ENCODE results near the gene CCT7.
A peak's percentile ranks its signal among the peaks of the same experiment; 100 is the strongest.
"Not testable (repeated sequence)": the region's sequence is repeated elsewhere in the genome, so short reads cannot be mapped to it uniquely, and the experiment has no call there.

The CCT7 gene

DNA sequence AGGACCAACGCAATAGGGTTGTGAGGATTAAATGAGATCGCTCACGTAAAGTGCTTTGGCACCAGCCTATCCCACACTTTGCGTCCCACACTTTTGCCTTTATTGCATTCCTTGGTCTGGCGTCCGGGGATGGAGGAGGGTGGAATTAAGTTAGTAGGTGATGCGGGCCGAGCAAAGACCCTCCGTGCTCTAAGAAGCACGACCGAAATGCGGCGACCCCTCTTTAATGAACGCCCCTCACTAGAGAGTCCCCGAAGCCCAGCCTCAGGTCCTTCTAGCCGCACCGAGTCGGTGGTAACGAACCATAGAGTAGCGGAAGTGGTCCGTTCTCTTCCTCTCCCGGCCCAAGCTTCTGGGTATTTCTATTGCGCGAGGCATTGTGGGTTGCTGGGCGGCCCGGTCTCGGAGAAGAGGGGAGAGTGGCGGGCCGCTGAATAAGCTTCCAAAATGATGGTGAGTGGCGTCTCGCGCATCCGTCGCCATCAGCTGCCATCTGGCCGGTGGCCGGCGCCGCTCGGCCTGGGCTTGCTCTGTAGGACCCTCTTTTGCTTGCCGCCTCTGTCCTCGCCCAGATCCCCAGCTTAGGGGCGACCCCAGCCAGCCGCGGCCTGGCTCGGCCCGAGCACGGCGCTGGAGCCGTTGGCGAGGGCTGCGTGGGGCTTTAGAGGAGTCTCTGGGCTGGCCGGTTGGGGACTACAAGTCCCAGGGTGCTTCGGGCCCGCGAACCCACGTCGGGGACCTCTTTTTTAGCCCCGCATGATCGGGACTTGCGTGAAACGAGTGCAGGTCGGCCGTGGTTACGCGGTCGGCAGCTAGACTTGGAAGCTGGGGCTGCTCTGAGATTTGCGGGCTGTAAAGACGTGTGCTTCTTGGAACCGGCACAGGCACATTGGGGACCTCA is at the start of gene CCT7:
Gene CCT7, plus strand, starts transcription at position 377 of the 901 bp plus-strand sequence. Its CDS starts 71 bp downstream, at position 448.
- Mint-ChIP-seq H3K4me3 (peak within 1 kb of the TSS; percentile 94 to 95), H3K27ac (peak within 1 kb of the TSS; percentile 98), H3K9me3 (no peaks in the 10 kb centered on the region), H3K36me3 (peaks cover 17 to 29% of the 10 kb centered on the region in 2 donors), H3K27me3 (no peaks in the 10 kb centered on the region), H3K4me1 (peaks cover 26 to 45% of the 10 kb centered on the region in 2 donors)
- DNase-seq (peak; percentile 86), ATAC-seq (replicated peaks) (peak; percentile 76 to 78)

- DNase-seq (no peak), ATAC-seq (replicated peaks) (no peak)
- no peak overlapping the region for H3K4me3 Mint-ChIP-seq
- H3K4me1 Mint-ChIP-seq: no peaks in the 10 kb centered on the region
- peaks cover 0 to 2% of the 10 kb centered on the region in 2 donors for H3K36me3 Mint-ChIP-seq
- peaks cover 28 to 68% of the 10 kb centered on the region in 2 donors for H3K27me3 Mint-ChIP-seq
- no peak overlapping the region for H3K27ac Mint-ChIP-seq
- H3K9me3 Mint-ChIP-seq: peaks cover 0 to 6% of the 10 kb centered on the region in 2 donors
These were observed 48.1 kb upstream of the CCT7 start for GRCh38 chr2:73185965-73186364.

DNA sequence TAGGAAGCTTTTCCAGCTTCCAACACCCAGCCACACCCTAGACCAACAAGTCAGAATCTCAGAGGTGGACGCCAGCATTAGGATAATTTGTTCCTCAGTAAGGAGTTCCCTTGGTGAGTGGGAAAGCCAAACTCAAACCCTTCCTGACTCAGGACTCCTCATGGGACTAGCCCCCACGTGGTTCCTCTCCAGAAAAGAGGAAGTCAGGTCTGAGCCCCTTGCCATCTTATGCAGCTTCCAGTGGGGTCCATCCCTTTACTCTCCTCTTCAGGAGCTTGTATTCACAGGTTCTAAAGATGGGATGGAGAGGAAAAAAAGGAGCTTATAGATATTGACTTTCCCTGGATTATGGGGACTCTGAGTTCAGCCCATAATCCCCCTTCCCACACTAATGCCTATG is 46.6 kb upstream of the CCT7 start:
- H3K9me3 Mint-ChIP-seq: peaks cover 0 to 6% of the 10 kb centered on the region in 2 donors
- H3K4me3 Mint-ChIP-seq: no peak overlapping the region
- peaks cover 0 to 2% of the 10 kb centered on the region in 2 donors for H3K36me3 Mint-ChIP-seq
- DNase-seq (no peak), ATAC-seq (replicated peaks) (no peak)
- no peaks in the 10 kb centered on the region for H3K4me1 Mint-ChIP-seq
- H3K27ac Mint-ChIP-seq: no peak overlapping the region
- H3K27me3 Mint-ChIP-seq: peaks cover 31 to 68% of the 10 kb centered on the region in 2 donors

DNA sequence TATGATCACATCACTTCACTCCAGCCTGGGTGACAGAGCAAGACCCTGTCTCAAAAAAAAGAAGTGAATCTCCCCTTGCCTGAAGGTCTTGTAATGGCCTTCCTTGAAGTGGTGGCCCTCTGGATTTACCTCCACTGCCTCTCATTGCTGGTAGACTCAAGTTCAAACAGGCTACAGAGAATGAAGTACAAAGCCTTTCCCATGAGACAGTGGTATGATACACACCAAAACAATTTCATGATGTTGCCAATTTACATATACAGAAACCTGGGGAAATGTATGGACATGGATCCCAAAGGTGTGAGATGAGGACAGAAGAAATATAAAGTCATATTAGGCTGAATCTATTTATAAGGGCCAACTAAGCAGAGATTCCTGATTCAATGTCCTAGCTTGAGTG is 36.5 kb upstream of the CCT7 start:
- Mint-ChIP-seq H3K4me1 (peaks cover 2 to 12% of the 10 kb centered on the region in 2 donors), H3K27ac (no peak overlapping the region), H3K9me3 (peaks cover 2 to 4% of the 10 kb centered on the region in 2 donors), H3K36me3 (peaks cover 0 to 3% of the 10 kb centered on the region in 2 donors), H3K4me3 (no peak overlapping the region), H3K27me3 (peaks cover 41 to 60% of the 10 kb centered on the region in 2 donors)
- DNase-seq (no peak), ATAC-seq (replicated peaks) (no peak)

DNA sequence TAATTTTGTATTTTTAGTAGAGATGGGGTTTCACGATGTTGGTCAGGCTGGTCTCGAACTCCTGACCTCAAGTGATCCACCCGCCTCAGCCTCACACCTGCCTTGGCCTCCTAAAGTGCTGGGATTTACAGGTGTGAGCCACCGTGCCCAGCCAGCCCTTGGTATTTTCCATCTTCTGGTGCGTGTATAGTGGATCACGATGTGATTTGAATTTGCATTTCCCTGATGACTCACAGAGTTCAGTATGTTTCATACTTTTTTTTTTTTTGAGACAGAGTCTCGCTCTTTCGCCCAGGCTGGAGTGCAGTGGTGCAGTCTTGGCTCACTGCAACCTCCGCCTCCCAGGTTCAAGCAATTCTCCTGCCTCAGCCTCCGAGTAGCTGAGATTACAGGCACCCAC is 33.8 kb upstream of the CCT7 start:
- not testable (repeated sequence) for H3K4me3 Mint-ChIP-seq; H3K27ac Mint-ChIP-seq; H3K36me3 Mint-ChIP-seq; ATAC-seq (replicated peaks); H3K9me3 Mint-ChIP-seq; DNase-seq
- Mint-ChIP-seq H3K27me3 (peaks cover 60 to 78% of the 10 kb centered on the region in 2 donors), H3K4me1 (peaks cover 2 to 17% of the 10 kb centered on the region in 2 donors)

- peaks cover 53 to 68% of the 10 kb centered on the region in 2 donors for H3K27me3 Mint-ChIP-seq
- H3K9me3 Mint-ChIP-seq: no peaks in the 10 kb centered on the region
- ATAC-seq (replicated peaks): peak; percentile 27 to 36
- peaks cover 2 to 17% of the 10 kb centered on the region in 2 donors for H3K4me1 Mint-ChIP-seq
- no peaks in the 10 kb centered on the region for H3K36me3 Mint-ChIP-seq
- H3K27ac Mint-ChIP-seq: no peak within 1 kb of the TSS
- peak within 1 kb of the TSS; percentile 60 to 71 for H3K4me3 Mint-ChIP-seq
- DNase-seq: no peak
These were observed 31.7 kb upstream of the CCT7 start, which contains the start of gene NOTO for GRCh38 chr2:73202156-73203054. Gene NOTO, plus strand, starts transcription at chr2:73202574. Its CDS starts 93 bp downstream, at chr2:73202667.

GRCh38 chr2:73203055-73203681 is 30.9 kb upstream of the CCT7 start:
- Mint-ChIP-seq H3K4me3 (peak overlapping the region; percentile 60 to 71), H3K4me1 (peaks cover 2 to 17% of the 10 kb centered on the region in 2 donors), H3K27me3 (peaks cover 50 to 61% of the 10 kb centered on the region in 2 donors), H3K27ac (no peak overlapping the region), H3K36me3 (no peaks in the 10 kb centered on the region), H3K9me3 (no peaks in the 10 kb centered on the region)
- DNase-seq (no peak), ATAC-seq (replicated peaks) (peak; percentile 14 to 34)

DNA sequence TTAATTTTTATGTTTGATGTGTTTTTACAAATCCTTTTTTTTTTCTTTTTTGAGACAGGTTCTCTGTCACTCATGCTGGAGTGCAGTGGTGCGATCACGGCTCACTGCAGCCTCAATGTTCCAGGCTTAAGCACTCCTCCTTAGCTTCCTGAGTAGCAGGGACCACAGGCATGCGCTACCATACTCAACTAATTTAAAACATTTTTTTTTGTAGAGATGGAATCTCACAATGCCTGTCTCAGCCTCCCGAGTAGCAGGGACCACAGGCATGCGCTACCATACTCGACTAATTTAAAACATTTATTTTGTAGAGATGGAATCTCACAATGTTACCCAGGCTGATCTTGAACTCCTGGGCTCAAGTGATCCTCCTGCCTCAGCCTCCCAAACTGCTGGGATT is 28.5 kb upstream of the CCT7 start:
- peaks cover 2 to 17% of the 10 kb centered on the region in 2 donors for H3K4me1 Mint-ChIP-seq
- ATAC-seq (replicated peaks) (no peak), DNase-seq (no peak)
- H3K36me3 Mint-ChIP-seq: no peaks in the 10 kb centered on the region
- H3K27ac Mint-ChIP-seq: no peak overlapping the region
- no peaks in the 10 kb centered on the region for H3K9me3 Mint-ChIP-seq
- H3K27me3 Mint-ChIP-seq: peaks cover 54 to 61% of the 10 kb centered on the region in 2 donors
- no peak overlapping the region for H3K4me3 Mint-ChIP-seq

DNA sequence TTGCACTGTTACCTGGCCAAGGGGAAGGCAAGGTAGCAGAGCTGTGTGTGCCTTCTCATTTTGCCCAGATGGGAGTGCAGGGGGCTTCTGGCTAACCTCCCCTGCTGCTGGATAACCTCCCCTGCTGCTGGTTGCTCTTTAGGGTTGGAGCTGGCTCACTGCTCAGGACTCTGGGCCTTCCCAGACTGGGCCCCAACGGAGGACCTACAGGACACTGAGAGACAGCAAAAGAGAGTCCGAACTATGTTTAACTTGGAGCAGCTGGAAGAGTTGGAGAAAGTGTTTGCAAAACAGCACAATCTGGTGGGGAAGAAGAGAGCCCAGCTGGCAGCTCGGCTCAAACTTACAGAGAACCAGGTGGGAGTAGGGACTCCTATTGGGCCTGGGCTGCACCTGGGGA is 25.9 kb upstream of the CCT7 start:
- ATAC-seq (replicated peaks) (no peak), DNase-seq (no peak)
- no peaks in the 10 kb centered on the region for H3K9me3 Mint-ChIP-seq
- no peaks in the 10 kb centered on the region for H3K36me3 Mint-ChIP-seq
- peaks cover 1 to 6% of the 10 kb centered on the region in 2 donors for H3K4me1 Mint-ChIP-seq
- H3K27me3 Mint-ChIP-seq: peaks cover 37 to 38% of the 10 kb centered on the region in 2 donors
- H3K4me3 Mint-ChIP-seq: no peak overlapping the region
- no peak overlapping the region for H3K27ac Mint-ChIP-seq

DNA sequence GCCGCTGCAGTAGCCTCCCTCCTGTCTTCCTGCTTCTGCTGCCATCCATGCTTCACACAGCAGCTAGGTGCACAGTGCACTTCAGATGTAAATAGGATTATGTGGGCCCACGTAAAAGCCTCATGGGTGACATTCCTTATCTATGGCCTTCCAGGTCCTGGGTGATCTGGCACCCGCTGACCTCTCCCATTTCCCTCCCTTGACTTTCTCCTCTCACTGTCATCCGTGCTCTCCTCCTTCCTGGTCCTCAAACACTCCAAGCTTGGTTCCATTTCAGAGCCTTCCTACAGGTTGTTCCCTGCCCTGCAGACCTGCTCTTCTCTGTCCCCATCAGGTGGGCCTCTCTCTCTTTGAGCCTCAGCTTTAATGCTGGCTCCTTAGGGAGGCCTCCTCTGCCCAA is 24.1 kb upstream of the CCT7 start:
- H3K36me3 Mint-ChIP-seq: no peaks in the 10 kb centered on the region
- H3K4me1 Mint-ChIP-seq: peaks cover 10 to 23% of the 10 kb centered on the region in 2 donors
- H3K27me3 Mint-ChIP-seq: peaks cover 23 to 25% of the 10 kb centered on the region in 2 donors
- no peak overlapping the region for H3K27ac Mint-ChIP-seq
- ATAC-seq (replicated peaks) (no peak), DNase-seq (no peak)
- H3K9me3 Mint-ChIP-seq: no peaks in the 10 kb centered on the region
- H3K4me3 Mint-ChIP-seq: no peak overlapping the region

DNA sequence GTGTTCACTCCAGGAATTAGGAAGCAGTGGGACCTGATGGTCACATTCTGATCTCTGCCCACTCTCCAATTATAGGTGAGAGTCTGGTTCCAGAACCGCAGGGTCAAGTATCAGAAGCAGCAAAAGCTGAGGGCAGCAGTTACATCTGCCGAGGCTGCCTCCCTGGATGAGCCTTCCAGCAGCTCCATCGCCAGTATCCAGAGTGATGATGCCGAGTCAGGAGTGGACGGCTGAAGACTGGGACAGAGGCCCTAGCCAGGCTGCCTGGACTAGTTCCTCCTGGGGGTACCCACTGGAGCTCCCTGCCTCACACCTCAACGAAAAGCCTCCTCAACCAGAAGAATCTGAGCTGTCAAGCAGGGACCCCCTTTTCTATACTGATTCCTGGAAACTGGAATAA is 23.4 kb upstream of the CCT7 start:
- ATAC-seq (replicated peaks): no peak
- peaks cover 16 to 30% of the 10 kb centered on the region in 2 donors for H3K4me1 Mint-ChIP-seq
- H3K36me3 Mint-ChIP-seq: no peaks in the 10 kb centered on the region
- H3K27ac Mint-ChIP-seq: no peak overlapping the region
- no peak for DNase-seq
- peaks cover 20 to 23% of the 10 kb centered on the region in 2 donors for H3K27me3 Mint-ChIP-seq
- H3K9me3 Mint-ChIP-seq: no peaks in the 10 kb centered on the region
- no peak overlapping the region for H3K4me3 Mint-ChIP-seq

GRCh38 chr2:73212098-73212447 is 22.0 kb upstream of the CCT7 start:
- H3K36me3 Mint-ChIP-seq: no peaks in the 10 kb centered on the region
- peaks cover 17 to 31% of the 10 kb centered on the region in 2 donors for H3K4me1 Mint-ChIP-seq
- H3K27ac Mint-ChIP-seq: no peak overlapping the region
- peaks cover 14 to 19% of the 10 kb centered on the region in 2 donors for H3K27me3 Mint-ChIP-seq
- DNase-seq (no peak), ATAC-seq (replicated peaks) (no peak)
- no peaks in the 10 kb centered on the region for H3K9me3 Mint-ChIP-seq
- H3K4me3 Mint-ChIP-seq: no peak overlapping the region

- Mint-ChIP-seq H3K27ac (no peak overlapping the region), H3K9me3 (no peaks in the 10 kb centered on the region), H3K4me3 (no peak overlapping the region), H3K36me3 (peaks cover 0 to 2% of the 10 kb centered on the region in 2 donors), H3K27me3 (peaks cover 14 to 15% of the 10 kb centered on the region in 2 donors), H3K4me1 (peaks cover 17 to 31% of the 10 kb centered on the region in 2 donors)
- ATAC-seq (replicated peaks): peak; percentile 74 to 75
- peak; percentile 60 for DNase-seq
These were observed 21.5 kb upstream of the CCT7 start for GRCh38 chr2:73212448-73213176.

Measured in stimulated activated naive B cell treated with anti-CD40 and anti-IgM and Interleukin-4, amounts not matched to agents 10 μg/mL and 1 μg/mL and 100 μg/mL, for 72 hours (primary cell).